HFFc6 (cell line): ENCODE measurements around the gene CCDC12. TPM values are rescaled to one million over a fixed set of nuclear protein-coding genes. Genes with fewer than 3 reads are reported as not detected.
A peak's percentile ranks its signal among the peaks of the same experiment; 100 is the strongest.

Experiments used
- DNase-seq: peaks from one replicate; pipeline ENCODE4 v3.0.0-alpha.2; 2018
- H3K27ac Mint-ChIP-seq: 2 replicates; pipeline ENCODE4 v1.8.0; 2020; ENCODE audit warnings: mild to moderate bottlenecking, mixed read lengths
- H3K27me3 Mint-ChIP-seq: 2 replicates; pipeline ENCODE4 v1.8.0; 2021; ENCODE audit warnings: mild to moderate bottlenecking, moderate library complexity, mixed read lengths; ENCODE audit not compliant: insufficient read depth
- H3K36me3 Mint-ChIP-seq: 2 replicates; pipeline ENCODE4 v1.8.0; 2021; ENCODE audit warnings: low read depth, mixed read lengths
- H3K4me1 Mint-ChIP-seq: 2 replicates; pipeline ENCODE4 v1.8.0; 2020; ENCODE audit warnings: low read depth, mixed read lengths
- H3K4me3 Mint-ChIP-seq: 2 replicates; pipeline ENCODE4 v1.8.0; 2020; ENCODE audit warnings: mild to moderate bottlenecking, moderate library complexity, mixed read lengths
- H3K9me3 Mint-ChIP-seq: 2 replicates; pipeline ENCODE4 v1.8.0; 2020; ENCODE audit warnings: mild to moderate bottlenecking, mixed read lengths
- CTCF ChIP-seq: fragments of 200-600 bp; sonication (generic); IDR thresholded peaks from 2 replicates; pipeline ENCODE4 v1.5.0; 2021; ENCODE audit warnings: antibody characterized with exemption, mild to moderate bottlenecking
- total RNA-seq, 6 experiments: library from RNA; stranded (reverse); fragmentation: NEBNext Ultra II Directional; extraction: Animal tissue kit (Norgen Biotek cat#: 25700); gene quantifications; 2 replicates in 1 of 6; 3 replicates in 5 of 6; pipeline ENCODE4 v1.2.3, GENCODE V29; 2021

CCDC12 gene
- total RNA-seq, 6 experiments from 2014 or later, result 21.3 to 27.9 (median 27.2) TPM

- Mint-ChIP-seq H3K4me1 (peaks cover 74% of the 10 kb centered on the region), H3K9me3 (no peaks in the 10 kb centered on the region), H3K4me3 (no peak overlapping the region), H3K27me3 (peaks cover 3% of the 10 kb centered on the region), H3K27ac (peak overlapping the region; percentile 90), H3K36me3 (peaks cover 16% of the 10 kb centered on the region; the same call in 1 of the 2 replicates)
- no peak for DNase-seq
- no peak for TF ChIP-seq CTCF
These were observed 42.5 kb downstream of the CCDC12 start for GRCh38 chr3:46934072-46934471.

- no peak for TF ChIP-seq CTCF
- H3K4me3 Mint-ChIP-seq, result no peak overlapping the region
- H3K36me3 Mint-ChIP-seq, result peaks cover 22% of the 10 kb centered on the region; the same call in 1 of the 2 replicates
These were observed 43.3 kb downstream of the CCDC12 start for GRCh38 chr3:46933261-46933660.

GRCh38 chr3:46932455-46933225 is 43.9 kb downstream of the CCDC12 start:
- 0 out of 2 replicates have a peak, but pooled peaks have one; percentile 20 for TF ChIP-seq CTCF
- H3K27me3 Mint-ChIP-seq, result peaks cover 3% of the 10 kb centered on the region
- H3K36me3 Mint-ChIP-seq, result peaks cover 20% of the 10 kb centered on the region; the same call in 1 of the 2 replicates
- peaks cover 75% of the 10 kb centered on the region for H3K4me1 Mint-ChIP-seq
- peak overlapping the region; percentile 83 for H3K27ac Mint-ChIP-seq
- H3K4me3 Mint-ChIP-seq, result peak overlapping the region; percentile 71; the same call in 1 of the 2 replicates
- no peak for DNase-seq
- H3K9me3 Mint-ChIP-seq, result no peaks in the 10 kb centered on the region

More at GRCh38 chr3:46933261-46933660, 43.3 kb downstream of the CCDC12 start:
- H3K27ac Mint-ChIP-seq, result peak overlapping the region; percentile 38; the same call in 1 of the 2 replicates
- H3K4me1 Mint-ChIP-seq, result peaks cover 81% of the 10 kb centered on the region
- H3K9me3 Mint-ChIP-seq, result no peaks in the 10 kb centered on the region
- no peak for DNase-seq
- peaks cover 3% of the 10 kb centered on the region for H3K27me3 Mint-ChIP-seq

GRCh38 chr3:46931631-46932331 is 44.8 kb downstream of the CCDC12 start:
- Mint-ChIP-seq H3K36me3 (peaks cover 20% of the 10 kb centered on the region; the same call in 1 of the 2 replicates), H3K27me3 (peaks cover 3% of the 10 kb centered on the region), H3K4me3 (peak overlapping the region; percentile 71), H3K4me1 (peaks cover 72% of the 10 kb centered on the region), H3K27ac (peak overlapping the region; percentile 83), H3K9me3 (no peaks in the 10 kb centered on the region)
- DNase-seq, result peak; percentile 45
- TF ChIP-seq CTCF, result no peak

GRCh38 chr3:46930945-46931403 is 45.6 kb downstream of the CCDC12 start:
- TF ChIP-seq CTCF, result no peak
- Mint-ChIP-seq H3K4me3 (peak overlapping the region; percentile 53), H3K9me3 (no peaks in the 10 kb centered on the region), H3K4me1 (peaks cover 71% of the 10 kb centered on the region), H3K27ac (peak overlapping the region; percentile 83), H3K36me3 (peaks cover 13% of the 10 kb centered on the region; the same call in 1 of the 2 replicates), H3K27me3 (peaks cover 3% of the 10 kb centered on the region)
- no peak for DNase-seq
